Subcutaneous adipose tissue (tissue), 4 donors: ENCODE results near the gene SERGEF. TPM values are rescaled to one million over a fixed set of nuclear protein-coding genes. Genes with fewer than 3 reads are reported as not detected.

Source experiments
- CTCF ChIP-seq: fragments of 450-650 bp; IDR thresholded peaks from one replicate; pipeline ENCODE4 v1.5.1; 2016; ENCODE audit warnings: low read depth, mild to moderate bottlenecking, control low read depth, antibody characterized with exemption, moderate library complexity
- total RNA-seq, 4 donors: library from RNA; depleted of rRNA; stranded (reverse); fragments of >200 nt; gene quantifications; one replicate each; pipeline ENCODE4 v1.1.0, GENCODE V29; 2016

The SERGEF gene
- total RNA-seq, 4 donors from 2014 or later: 22.2 to 27.9 (median 26.1) TPM

DNA sequence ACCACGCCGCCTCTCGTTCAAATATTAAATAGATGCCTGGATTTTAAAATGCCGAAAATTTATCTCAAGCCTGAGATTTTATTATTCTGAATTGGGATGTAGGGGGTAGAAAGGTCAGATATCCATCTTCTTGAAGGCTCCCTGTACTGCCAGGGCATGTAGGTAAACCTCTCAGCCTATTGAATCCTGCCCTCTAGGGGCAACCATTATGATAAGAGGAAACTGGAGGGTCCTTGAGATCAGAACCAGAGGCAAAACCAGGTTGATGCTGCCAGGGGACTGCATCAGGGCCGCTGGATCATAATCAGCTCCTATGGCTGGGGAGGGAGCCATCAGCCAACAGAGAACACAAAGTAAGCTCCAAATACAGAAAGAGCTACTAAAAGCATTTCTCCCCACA is 185.8 kb downstream of the SERGEF start:
- TF ChIP-seq CTCF: no peak

GRCh38 chr11:17822401-17822781 is 190.5 kb downstream of the SERGEF start:
- TF ChIP-seq CTCF: no peak

- TF ChIP-seq CTCF: no peak
Observed at GRCh38 chr11:17821648-17822400, 191.0 kb downstream of the SERGEF start.

DNA sequence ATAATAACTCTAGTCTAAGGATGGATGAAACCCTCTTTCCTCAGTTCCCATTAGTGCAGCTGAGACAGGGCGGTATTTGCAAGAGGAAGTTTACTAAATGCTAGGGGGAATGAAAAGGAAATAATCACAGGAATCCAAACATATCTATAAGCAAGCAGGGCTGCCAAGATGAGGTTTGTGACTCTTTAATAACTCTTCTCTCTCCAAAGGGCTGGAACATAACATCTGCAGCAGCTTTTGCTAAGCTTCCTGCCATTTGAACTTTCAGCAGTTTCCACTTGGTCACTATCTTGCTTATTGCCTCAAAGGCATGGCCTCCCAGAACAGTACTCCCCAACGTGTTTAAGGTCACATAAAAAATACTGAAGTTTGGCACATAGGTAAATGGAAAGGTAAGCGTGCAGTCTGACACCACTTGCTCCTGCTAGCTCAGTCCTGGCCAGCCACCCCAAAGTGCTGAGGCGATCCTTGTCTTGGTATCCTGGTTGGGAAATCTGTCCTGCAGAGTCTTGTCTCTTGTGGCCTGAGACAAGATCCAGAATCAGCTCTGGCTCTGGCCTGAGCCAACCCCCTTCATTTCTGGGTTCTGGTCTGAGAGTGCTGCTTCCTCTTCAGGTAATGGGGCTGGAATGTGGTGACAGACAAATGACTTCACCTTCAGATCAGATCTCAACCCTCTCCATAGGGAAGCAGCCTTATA is 196.5 kb downstream of the SERGEF start:
- TF ChIP-seq CTCF: no peak

DNA sequence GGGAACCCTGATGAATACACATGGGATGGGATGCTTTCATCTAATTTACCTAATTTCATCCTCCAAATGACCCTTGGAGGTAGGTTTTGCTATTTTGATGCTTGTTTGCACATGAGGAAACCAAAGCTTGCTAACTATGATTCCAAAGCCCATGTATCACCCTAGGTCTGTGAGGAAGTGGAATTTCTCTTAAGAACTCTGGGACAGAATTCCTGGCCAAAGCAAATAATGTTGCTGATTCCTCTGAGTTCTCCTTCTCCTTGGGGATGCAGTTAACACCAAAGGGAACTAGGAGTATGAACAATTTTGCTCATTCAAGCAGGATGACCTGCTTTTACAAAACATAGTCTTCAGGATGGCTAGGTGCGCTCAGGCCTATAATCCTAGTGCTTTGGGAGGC is 198.3 kb downstream of the SERGEF start:
- TF ChIP-seq CTCF: no peak

DNA sequence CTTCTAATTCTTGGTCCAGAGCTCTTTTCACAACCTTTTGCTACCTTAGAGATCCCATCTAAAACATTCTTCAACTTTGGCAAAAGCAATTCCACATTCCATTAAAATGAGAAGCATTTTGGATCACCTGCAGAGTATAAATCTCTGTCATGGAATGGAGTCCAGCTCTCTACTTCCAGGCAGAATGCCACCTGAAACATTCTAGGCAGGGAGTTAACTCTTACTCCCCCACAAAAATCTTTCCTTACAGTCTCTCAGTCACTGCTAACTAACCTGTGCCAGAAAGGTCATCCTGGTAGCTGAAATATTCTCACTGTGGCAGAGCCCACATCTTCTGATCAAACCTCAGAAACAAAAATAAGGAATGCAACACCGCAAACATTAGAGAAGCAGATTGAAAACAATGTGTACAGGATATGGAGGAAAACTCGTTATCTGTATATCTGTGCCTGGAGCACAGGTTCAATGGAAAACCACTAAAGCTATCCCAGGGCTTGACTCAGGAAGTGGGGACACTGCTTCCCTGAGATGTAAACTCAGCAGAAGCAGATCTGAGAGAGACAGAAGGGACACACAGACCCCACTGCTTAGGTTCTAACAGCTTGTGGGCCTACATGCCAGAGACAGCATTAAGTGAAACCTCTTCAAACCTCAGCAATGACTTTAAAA is 199.3 kb downstream of the SERGEF start:
- TF ChIP-seq CTCF: no peak

- TF ChIP-seq CTCF: no peak
Observed at GRCh38 chr11:17812865-17813187, 200.0 kb downstream of the SERGEF start.
